ENCODE data around the gene SETX.
"Not testable (repeated sequence)": the region's sequence is repeated elsewhere in the genome, so short reads cannot be mapped to it uniquely, and the experiment has no call there.

DNA sequence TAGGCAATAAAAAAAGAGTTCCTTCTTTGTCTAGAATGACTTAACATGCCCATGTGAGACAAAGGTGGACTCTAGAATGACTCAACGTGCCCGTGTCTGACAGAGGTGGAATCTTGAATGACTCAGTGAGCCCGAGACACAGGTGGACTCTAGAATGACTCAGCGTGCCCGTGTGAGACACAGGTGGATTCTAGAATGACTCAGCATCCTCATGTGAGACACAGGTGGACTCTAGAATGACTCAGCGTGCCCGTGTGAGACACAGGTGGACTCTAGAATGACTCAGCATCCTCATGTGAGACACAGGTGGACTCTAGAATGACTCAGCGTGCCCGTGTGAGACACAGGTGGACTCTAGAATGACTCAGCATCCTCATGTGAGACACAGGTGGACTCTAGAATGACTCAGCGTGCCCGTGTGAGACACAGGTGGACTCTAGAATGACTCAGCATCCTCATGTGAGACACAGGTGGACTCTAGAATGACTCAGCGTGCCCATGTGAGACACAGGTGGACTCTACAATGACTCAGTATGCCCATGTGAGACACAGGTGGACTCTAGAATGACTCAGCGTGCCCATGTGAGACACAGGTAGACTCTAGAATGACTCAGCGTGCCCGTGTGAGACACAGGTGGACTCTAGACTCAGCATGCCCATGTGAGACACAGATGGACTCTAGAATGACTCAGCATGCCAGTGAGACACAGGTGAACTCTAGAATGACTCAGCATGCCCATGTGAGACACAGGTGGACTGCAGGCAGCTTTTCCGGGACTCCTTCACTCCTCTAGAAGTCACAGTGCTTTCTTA, 84.9 kb downstream of the SETX start:
- TF ChIP-seq, protein P1, sequence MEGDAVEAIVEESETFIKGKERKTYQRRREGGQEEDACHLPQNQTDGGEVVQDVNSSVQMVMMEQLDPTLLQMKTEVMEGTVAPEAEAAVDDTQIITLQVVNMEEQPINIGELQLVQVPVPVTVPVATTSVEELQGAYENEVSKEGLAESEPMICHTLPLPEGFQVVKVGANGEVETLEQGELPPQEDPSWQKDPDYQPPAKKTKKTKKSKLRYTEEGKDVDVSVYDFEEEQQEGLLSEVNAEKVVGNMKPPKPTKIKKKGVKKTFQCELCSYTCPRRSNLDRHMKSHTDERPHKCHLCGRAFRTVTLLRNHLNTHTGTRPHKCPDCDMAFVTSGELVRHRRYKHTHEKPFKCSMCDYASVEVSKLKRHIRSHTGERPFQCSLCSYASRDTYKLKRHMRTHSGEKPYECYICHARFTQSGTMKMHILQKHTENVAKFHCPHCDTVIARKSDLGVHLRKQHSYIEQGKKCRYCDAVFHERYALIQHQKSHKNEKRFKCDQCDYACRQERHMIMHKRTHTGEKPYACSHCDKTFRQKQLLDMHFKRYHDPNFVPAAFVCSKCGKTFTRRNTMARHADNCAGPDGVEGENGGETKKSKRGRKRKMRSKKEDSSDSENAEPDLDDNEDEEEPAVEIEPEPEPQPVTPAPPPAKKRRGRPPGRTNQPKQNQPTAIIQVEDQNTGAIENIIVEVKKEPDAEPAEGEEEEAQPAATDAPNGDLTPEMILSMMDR (IDR thresholded peaks at IDR 0.05; ENCODE audit: low read depth, low read length) = not testable (repeated sequence)
- TF ChIP-seq, protein P2, sequence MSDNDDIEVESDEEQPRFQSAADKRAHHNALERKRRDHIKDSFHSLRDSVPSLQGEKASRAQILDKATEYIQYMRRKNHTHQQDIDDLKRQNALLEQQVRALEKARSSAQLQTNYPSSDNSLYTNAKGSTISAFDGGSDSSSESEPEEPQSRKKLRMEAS (IDR thresholded peaks at IDR 0.05; ENCODE audit: low read depth, low read length) = not testable (repeated sequence)
